Measurements from ENCODE around the gene C11orf68.
A peak's percentile ranks its signal among the peaks of the same experiment; 100 is the strongest.

C11orf68 gene

GRCh38 chr11:65873318-65874156, 45.3 kb downstream of the C11orf68 start:
- Mint-ChIP-seq H3K27ac (peak overlapping the region; percentile 93 to 96), H3K4me1 (ENCODE audit: low read depth in 2 of 2) (peaks cover 23 to 25% of the 10 kb centered on the region in 2 donors), H3K36me3 (ENCODE audit: insufficient read depth) (peaks cover 5% of the 10 kb centered on the region), H3K9me3 (no peaks in the 10 kb centered on the region), H3K4me3 (peak overlapping the region; percentile 91 to 97), H3K27me3 (no peaks in the 10 kb centered on the region)
- peak; percentile 92 for ATAC-seq (replicated peaks)
- peak; percentile 98 to 100 (median 99) for DNase-seq

DNA sequence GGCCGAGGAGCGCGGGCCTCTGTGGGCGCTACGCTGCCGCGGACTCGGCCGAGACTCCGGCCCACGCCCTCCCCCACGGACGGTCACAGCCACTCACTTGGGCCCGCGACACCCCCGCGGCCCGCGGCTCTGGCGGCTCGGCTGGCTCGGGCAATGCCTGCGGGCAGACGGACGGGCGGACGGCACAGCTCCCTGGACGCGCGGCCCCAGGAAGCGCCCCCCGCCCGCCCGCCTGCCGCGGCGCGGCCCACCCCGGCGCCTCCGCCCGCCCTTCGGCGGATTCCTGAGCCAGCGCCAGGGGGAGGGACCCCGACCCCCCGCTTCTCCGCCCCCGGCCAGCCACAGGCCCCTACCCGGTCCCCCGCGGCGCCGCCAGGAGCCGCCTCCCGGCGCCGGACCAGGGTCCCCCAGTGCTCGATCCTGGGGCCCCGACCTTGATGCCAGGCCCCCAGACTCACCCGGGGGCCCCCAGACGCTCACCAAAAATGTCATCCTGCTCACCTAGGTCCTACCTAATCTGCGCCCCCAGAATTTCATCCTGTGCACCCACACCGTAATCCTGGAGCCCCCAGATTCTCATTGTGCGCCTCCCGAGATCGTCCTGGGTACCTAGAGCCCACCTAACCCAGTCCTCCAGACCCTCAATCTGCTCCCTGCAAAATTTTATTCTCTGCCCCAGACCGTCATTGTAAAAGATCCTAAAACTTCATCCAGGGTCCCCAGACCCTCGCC, 46.1 kb downstream of the C11orf68 start, which contains the start of gene EFEMP2:
Gene EFEMP2, minus strand, starts transcription at position 215 of the 732 bp plus-strand sequence. CDS start 446 bp downstream, outside the sequence.
- H3K4me3 Mint-ChIP-seq: peak within 1 kb of the TSS; percentile 91 to 97
- DNase-seq: no peak
- peaks cover 5% of the 10 kb centered on the region for H3K36me3 Mint-ChIP-seq (ENCODE audit: insufficient read depth)
- no peaks in the 10 kb centered on the region for H3K9me3 Mint-ChIP-seq
- H3K27ac Mint-ChIP-seq: peak within 1 kb of the TSS; percentile 93 to 96
- ATAC-seq (replicated peaks): peak; percentile 0
- no peaks in the 10 kb centered on the region for H3K27me3 Mint-ChIP-seq
- H3K4me1 Mint-ChIP-seq (ENCODE audit: low read depth in 2 of 2): peaks cover 18 to 20% of the 10 kb centered on the region in 2 donors

GRCh38 chr11:65871811-65872548, 46.9 kb downstream of the C11orf68 start:
- Mint-ChIP-seq H3K27me3 (no peaks in the 10 kb centered on the region), H3K27ac (peak overlapping the region in 1 of 2 donors; percentile 60), H3K36me3 (ENCODE audit: insufficient read depth) (peaks cover 5% of the 10 kb centered on the region), H3K9me3 (no peaks in the 10 kb centered on the region), H3K4me1 (ENCODE audit: low read depth in 2 of 2) (peaks cover 18 to 20% of the 10 kb centered on the region in 2 donors), H3K4me3 (peak overlapping the region; percentile 40 to 50)
- ATAC-seq (replicated peaks) (no peak), DNase-seq (no peak)

DNA sequence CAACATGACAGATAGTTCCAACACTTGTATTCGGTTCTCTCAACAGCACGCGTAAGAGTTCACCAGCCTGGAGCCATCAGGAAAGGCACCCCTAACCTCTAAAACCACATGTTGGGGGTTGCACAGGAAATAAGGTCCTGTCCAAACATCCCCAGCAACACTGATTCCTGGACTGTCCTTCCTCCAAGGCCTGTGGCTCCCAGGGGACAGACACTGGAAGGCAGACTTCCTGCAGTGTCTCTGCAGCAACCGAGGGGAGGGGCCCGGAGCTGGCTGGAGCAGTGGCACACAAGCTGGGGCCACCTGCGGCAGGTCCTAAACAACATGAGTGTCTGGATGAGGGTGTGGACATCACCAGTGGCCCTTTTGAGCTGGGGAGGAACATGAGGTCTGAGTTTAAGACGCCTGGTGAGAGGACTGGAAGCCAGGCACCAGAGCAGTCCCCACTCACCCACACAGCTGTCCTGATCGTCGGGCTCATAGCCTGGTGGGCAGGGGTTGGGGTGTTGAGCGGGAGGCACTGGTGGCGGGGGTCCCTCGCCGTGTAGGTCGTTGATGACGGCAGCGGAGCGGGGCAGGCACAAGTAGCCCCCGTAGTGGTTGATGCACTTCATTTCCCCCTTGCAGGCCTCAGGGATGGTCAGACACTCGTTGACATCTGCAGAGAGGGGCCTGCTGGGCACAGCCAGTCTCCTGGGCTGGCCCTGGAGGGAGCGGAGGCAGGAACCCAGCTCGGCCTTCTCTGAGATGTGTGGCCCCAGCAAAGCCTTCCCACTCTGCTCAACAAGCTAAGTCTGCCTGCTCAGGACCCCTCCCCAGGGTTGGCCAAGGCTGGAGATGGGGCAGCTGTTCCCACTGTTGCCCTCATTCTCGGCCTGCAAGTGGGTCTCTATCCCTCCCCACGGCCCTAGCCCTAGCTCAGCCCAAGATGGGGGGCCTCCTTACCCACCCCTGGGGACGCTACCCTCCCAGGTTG, 47.9 kb downstream of the C11orf68 start:
- H3K36me3 Mint-ChIP-seq (ENCODE audit: insufficient read depth): peaks cover 9% of the 10 kb centered on the region
- H3K4me3 Mint-ChIP-seq: peak overlapping the region; percentile 40 to 50
- DNase-seq: no peak
- H3K27me3 Mint-ChIP-seq: no peaks in the 10 kb centered on the region
- no peaks in the 10 kb centered on the region for H3K9me3 Mint-ChIP-seq
- H3K27ac Mint-ChIP-seq: peak overlapping the region in 1 of 2 donors; percentile 60
- no peak for ATAC-seq (replicated peaks)
- H3K4me1 Mint-ChIP-seq (ENCODE audit: low read depth in 2 of 2): peaks cover 18 to 22% of the 10 kb centered on the region in 2 donors

DNA sequence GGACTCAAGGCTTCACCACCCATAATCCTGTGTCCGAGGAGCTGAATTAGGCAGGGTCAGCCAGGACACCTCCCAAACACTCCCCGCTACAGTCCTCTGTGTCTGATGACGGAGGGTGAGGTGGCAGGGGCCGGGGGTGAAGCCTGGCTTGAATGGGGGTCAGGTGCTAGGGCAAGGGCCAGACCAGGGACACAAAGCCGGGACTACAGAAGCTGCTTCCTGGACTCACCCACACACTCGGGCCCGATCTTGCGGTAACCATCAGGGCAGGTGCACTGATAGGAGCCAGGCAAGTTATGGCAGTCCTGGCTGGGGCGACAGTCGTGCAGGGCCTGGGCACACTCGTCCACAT, 48.6 kb downstream of the C11orf68 start:
- DNase-seq (no peak), ATAC-seq (replicated peaks) (no peak)
- Mint-ChIP-seq H3K27ac (peak overlapping the region; percentile 19 to 53), H3K4me1 (ENCODE audit: low read depth in 2 of 2) (peaks cover 18 to 22% of the 10 kb centered on the region in 2 donors), H3K9me3 (no peaks in the 10 kb centered on the region), H3K27me3 (no peaks in the 10 kb centered on the region), H3K4me3 (no peak overlapping the region), H3K36me3 (ENCODE audit: insufficient read depth) (peaks cover 16% of the 10 kb centered on the region)

DNA sequence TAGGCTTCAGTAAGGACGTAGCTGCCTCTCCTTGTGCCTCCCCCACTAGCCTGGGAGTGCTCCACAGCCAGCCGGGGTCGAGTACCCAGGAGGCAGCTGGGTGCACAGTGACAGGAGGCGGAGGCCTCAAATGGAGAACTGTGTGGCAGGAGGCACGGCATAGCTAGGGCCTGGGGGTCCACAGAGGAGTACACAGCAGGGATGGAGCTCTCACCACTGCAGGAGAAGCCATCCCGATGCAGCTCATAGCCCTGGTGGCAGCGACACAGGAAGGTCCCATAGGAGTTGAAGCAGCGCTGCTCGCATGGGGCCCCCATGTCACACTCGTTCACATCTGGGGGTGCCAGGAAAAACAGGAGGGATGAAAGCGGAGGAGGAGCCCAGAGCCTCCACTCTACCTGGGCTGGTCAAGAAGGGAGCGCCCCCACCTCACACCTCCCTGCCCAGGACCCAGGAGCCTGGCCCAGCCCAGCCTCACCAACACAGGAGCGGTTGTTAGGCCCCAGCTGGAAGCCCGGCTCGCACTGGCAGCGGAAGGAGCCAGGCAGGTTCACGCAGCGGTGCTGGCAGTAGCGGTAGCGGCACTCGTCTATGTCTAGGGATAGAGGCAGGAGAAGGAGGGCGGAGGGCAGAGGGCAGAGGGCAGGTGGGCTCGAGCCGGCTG, 49.1 kb downstream of the C11orf68 start:
- H3K4me1 Mint-ChIP-seq (ENCODE audit: low read depth in 2 of 2): peaks cover 20 to 22% of the 10 kb centered on the region in 2 donors
- DNase-seq: no peak
- no peaks in the 10 kb centered on the region for H3K9me3 Mint-ChIP-seq
- H3K27ac Mint-ChIP-seq: peak overlapping the region in 1 of 2 donors; percentile 19
- ATAC-seq (replicated peaks): no peak
- no peaks in the 10 kb centered on the region for H3K27me3 Mint-ChIP-seq
- peak overlapping the region; percentile 34 to 39 for H3K4me3 Mint-ChIP-seq
- peaks cover 21% of the 10 kb centered on the region for H3K36me3 Mint-ChIP-seq (ENCODE audit: insufficient read depth)

DNA sequence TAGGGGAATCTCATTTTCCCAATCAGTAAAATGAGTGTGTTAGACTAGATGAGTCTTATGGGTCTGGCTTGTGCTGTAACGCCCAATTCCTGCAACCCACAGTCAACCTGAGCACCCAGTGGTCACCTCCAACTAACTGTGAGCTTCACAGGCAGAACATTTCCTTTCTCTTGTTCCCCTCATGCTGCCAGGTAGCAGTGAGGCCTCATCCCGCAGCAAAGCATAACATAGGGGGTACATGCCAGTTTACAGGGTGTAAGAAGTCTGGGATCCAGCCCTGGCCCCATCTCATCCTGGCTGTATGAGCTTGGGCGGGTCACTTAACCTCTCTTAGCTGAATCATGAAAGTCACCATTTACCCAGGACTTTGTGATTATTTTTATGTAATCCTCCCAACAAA, 50.0 kb downstream of the C11orf68 start:
- H3K9me3 Mint-ChIP-seq: no peaks in the 10 kb centered on the region
- H3K4me1 Mint-ChIP-seq (ENCODE audit: low read depth in 2 of 2): peaks cover 20 to 22% of the 10 kb centered on the region in 2 donors
- no peak overlapping the region for H3K27ac Mint-ChIP-seq
- ATAC-seq (replicated peaks): no peak
- DNase-seq: no peak
- H3K36me3 Mint-ChIP-seq (ENCODE audit: insufficient read depth): peaks cover 30% of the 10 kb centered on the region
- no peaks in the 10 kb centered on the region for H3K27me3 Mint-ChIP-seq
- no peak overlapping the region for H3K4me3 Mint-ChIP-seq

DNA sequence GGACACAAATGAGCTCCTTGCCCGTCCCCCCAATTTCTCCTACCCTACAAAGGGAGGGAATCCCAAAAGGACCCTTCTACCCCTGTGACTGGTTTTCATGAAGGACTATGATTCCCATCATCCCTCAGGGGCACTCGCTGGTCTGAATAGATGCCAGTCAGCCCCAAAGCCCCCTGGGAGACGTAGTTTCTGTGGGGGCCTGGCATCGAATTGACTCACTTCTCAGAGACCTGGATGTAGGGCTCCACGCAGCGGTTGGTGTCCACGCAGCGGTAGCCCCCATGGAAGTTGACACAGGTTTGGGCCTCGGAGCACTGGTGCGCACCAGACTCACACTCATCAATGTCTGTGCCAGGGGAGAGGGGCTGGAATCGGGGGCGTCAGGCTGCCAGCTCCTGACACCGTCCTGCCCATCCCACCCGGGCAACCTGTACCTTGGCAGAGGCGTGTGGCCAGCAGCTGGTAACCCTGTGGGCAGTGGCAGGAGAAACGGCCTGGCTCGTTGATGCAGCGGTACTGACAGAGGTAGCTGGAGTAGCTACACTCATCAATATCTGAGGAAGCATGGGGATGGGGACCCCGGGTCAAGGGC, 50.7 kb downstream of the C11orf68 start:
- Mint-ChIP-seq H3K4me3 (no peak overlapping the region), H3K27me3 (no peaks in the 10 kb centered on the region), H3K27ac (no peak overlapping the region), H3K4me1 (ENCODE audit: low read depth in 2 of 2) (peaks cover 18 to 22% of the 10 kb centered on the region in 2 donors), H3K9me3 (no peaks in the 10 kb centered on the region), H3K36me3 (ENCODE audit: insufficient read depth) (peaks cover 36% of the 10 kb centered on the region)
- DNase-seq (no peak), ATAC-seq (replicated peaks) (peak; percentile 65)

DNA sequence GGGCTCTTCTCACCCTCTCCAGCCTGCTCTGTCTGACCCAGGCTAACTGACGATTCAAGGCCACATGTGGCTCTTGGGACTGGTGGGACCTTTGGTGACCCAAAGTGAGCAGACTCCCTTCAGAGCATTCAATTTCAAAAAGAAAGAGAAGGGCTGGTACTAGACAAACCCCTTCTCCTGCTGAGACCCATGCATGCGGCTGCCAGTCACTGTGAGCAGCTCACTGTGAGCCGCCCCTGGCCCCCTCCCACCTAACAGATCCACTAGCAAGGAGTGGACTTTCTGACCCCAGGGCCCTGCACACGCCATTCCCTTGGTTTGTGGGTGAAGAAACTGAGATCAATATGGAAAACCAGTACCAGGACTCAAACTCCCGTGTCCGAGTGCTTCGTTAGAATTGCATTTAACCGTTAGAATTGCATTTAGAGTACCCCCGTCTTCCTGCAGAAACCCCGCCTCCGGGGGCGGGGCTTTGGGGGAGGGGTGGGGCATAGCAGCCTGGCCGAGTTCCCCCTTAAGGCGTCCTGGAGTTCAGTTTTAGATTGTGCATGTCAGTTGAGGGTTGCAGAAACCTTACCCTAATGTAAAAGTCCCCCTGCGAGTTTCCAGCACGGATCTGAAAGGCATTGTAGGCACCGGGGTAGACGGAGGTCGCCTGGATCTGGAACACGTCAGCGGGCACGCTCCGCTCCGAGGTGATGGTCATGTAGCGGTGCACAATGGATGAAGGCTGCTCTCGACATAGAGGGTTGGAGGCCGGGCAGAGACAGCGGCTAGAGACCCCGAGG, 51.4 kb downstream of the C11orf68 start:
- no peaks in the 10 kb centered on the region for H3K9me3 Mint-ChIP-seq
- H3K27ac Mint-ChIP-seq: no peak overlapping the region
- no peaks in the 10 kb centered on the region for H3K27me3 Mint-ChIP-seq
- H3K36me3 Mint-ChIP-seq (ENCODE audit: insufficient read depth): peaks cover 43% of the 10 kb centered on the region
- H3K4me3 Mint-ChIP-seq: no peak overlapping the region
- peaks cover 20 to 26% of the 10 kb centered on the region in 2 donors for H3K4me1 Mint-ChIP-seq (ENCODE audit: low read depth in 2 of 2)
- no peak for DNase-seq
- ATAC-seq (replicated peaks): peak; percentile 27

All from effector memory CD8-positive, alpha-beta T cell (primary cell).